Islet precursor cell (in vitro differentiated cells): ENCODE results near the gene CYS1.
A peak's percentile ranks its signal among the peaks of the same experiment; 100 is the strongest.

ENCODE experiments used
- DNase-seq: peaks from one replicate; pipeline ENCODE4 v3.0.0-alpha.2; 2018

The CYS1 gene

GRCh38 chr2:10071176-10071575 is 9.0 kb downstream of the CYS1 start:
- no peak for DNase-seq

DNA sequence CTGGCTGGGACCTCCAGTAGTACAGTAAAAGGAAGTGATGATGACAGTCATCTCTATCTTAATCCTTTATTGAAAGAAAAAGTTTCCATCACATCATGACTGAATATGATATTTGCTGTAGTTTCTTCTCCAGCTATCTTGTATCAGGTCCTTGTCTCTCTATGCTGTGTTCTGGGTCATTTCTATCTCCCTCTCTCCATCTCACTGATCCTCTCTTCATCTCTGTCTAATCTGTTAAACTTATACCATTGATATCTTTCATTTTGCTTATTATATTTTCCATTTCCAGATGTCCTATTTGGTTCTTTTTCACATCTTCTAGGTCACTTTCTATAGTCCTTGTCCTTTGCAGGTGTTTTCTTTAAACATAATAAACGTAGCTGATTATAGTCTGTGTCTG is 12.3 kb downstream of the CYS1 start:
- DNase-seq = no peak

GRCh38 chr2:10067330-10067729 is 12.9 kb downstream of the CYS1 start:
- DNase-seq = no peak

GRCh38 chr2:10065773-10066055 is 14.5 kb downstream of the CYS1 start:
- DNase-seq = no peak

- no peak for DNase-seq
Measured at GRCh38 chr2:10064932-10065772, 15.1 kb downstream of the CYS1 start.

DNA sequence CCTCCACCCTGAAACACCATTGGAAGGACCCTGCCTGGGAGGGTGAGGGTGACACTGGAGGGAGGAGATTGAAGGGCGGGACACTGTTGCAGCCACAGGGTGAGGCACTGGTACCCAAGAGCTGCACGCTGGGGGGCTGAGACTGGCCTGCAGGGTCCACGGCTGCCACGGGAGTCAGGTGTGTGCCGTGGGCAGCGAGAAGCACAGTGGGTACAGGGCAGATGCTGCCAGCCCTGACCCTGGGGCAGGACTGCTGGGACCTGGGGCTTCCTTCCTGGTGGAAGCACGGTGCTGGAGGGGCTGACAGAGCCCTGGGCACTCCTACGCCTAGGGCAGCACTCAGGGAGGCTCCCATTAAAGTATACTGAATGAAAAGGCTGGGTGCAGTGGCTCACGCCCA is 16.6 kb downstream of the CYS1 start:
- DNase-seq = no peak

- DNase-seq = no peak
Measured at GRCh38 chr2:10062931-10063365, 17.3 kb downstream of the CYS1 start.

- DNase-seq = no peak
Measured at GRCh38 chr2:10061221-10061925, 18.8 kb downstream of the CYS1 start.

GRCh38 chr2:10059552-10060335 is 20.5 kb downstream of the CYS1 start:
- no peak for DNase-seq

GRCh38 chr2:10059016-10059351 is 21.2 kb downstream of the CYS1 start:
- no peak for DNase-seq

DNA sequence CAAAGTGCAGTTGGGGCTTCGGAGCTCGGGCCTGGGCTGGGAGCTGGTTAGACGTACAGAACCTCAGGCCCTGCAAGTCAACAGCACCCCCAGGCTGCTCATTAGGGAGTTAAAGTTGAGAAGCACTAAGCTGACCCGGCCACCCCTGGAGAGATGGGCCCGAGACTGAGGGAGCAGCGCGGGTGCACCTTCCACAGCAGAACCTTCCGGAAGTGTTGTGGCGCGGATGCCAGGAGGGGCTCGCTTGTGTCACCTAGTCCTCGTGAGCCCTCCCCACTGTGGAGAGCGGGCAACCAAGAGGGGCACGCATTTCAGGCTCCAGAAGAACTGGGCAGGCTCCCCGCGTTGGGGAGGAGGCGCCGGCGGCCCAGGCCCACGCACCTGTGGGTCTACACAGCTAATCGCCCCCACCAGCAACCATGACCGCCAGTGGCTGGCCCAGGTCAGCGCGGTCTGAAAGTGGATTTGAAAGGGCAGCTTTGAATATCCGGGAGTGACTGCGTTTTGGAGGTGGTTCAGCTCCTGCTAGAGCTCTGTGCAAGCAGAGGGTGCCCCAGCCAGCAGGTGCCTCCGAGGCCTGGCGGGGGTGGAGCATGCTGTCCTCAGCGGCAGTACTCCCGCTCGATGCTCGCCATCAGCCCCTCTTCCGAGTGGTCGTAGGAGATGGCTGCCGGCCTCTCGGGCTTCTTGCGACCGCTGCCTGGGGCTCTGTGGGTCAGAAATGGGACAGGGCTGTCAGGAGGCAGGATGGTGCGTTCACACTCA is 21.8 kb downstream of the CYS1 start:
- no peak for DNase-seq

GRCh38 chr2:10057231-10058107 is 22.7 kb downstream of the CYS1 start:
- DNase-seq = peak; percentile 100

- no peak for DNase-seq
Measured at GRCh38 chr2:10056439-10056838, 23.8 kb downstream of the CYS1 start.

- DNase-seq = no peak
Measured at GRCh38 chr2:10054976-10055375, 25.2 kb downstream of the CYS1 start.

DNA sequence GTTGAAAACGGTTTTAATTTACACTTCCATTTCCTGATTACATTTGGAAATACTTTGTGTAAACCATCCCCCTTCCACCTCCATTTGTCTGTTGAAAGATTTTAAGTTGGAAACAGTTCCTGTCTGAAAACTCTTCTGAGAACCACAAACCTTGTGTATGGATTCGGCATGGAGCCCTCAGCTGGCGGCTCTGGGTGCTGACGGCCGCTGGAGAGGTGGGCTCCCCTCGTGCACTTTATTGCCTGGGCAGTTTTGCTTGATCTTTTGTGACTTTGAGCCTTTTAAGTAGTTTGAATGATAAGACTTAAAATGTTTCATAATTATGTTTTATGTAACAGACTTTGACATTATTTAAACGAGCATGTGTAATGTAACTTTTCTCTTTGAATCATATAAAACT is 25.8 kb downstream of the CYS1 start:
- no peak for DNase-seq

DNA sequence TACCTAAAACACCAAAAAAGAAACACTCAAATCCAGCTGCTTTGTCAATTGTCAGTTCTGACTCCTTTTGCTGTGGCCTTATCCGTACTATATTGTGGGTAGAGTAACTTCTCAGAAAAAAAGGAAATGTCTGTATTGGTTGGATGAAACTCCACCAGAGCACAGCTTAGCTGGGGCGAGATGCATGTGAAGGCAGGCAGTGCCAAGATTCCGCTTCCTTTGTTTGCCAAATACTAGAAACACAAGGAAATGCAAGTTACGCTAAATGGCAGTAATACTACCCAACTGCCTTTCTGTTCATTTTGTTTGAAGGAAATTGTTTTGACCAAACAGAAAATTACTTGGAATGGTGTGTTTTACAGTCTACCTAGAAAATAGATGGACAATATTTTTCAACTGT is 26.9 kb downstream of the CYS1 start:
- DNase-seq = no peak

DNA sequence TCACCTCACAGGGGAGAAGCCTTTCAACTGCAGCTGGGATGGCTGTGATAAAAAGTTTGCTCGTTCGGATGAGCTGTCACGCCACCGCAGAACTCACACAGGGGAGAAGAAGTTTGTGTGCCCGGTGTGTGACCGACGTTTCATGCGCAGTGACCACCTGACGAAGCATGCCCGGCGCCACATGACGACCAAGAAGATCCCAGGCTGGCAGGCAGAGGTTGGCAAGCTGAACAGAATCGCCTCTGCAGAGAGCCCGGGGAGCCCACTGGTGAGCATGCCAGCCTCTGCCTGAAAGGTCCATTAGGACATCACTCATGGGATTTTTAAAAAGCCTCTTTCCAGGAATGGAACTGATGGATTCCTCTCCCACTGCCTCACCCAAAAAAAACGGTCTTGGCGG is 28.0 kb downstream of the CYS1 start:
- no peak for DNase-seq

DNA sequence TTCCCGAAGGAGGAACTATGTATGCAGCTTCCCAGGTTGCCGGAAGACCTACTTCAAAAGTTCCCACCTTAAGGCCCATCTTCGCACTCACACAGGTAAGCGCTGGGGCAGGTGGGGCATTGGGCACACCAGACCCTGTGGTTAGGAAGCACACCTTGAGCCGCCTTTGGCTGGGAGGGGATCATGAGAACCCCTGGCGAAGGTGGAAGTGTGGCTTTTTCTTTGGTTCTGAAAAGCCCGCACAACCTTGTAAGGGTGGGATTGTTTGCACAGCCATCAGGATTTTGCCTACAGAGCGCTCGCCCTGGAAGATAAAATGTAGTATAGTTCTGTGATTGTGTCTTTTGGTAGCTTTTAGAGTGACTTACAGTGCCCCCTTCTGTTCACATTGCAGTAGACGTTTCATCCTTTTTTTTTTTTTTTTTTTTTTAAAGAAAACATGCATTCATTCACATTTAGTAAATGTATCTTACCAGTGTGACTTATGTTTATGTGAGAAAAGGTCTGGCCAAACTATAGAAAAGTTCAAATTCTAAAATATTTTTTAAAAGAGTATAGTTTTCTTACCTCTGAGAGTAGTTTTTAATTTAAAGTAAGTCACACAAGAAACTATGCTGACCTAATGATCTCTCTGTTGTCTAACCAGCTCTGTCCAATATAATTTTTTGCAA is 31.6 kb downstream of the CYS1 start:
- DNase-seq = no peak

- DNase-seq = no peak
Measured at GRCh38 chr2:10047616-10048500, 32.4 kb downstream of the CYS1 start.

- no peak for DNase-seq
Measured at GRCh38 chr2:10046931-10047330, 33.3 kb downstream of the CYS1 start.
